Limb (tissue), 2 donors: Measurements from ENCODE around the gene AACS.

ENCODE experiments used
- DNase-seq, 2 donors: peaks; one replicate each; pipeline ENCODE4 v3.0.0-alpha.2; 2016; ENCODE audit errors: extremely low spot score in 2 of 2

Gene AACS

GRCh38 chr12:125149160-125150108 is 84.2 kb downstream of the AACS start:
- no peak for DNase-seq

- DNase-seq: no peak
These were observed 86.0 kb downstream of the AACS start for GRCh38 chr12:125151284-125151683.

GRCh38 chr12:125152463-125152862 is 87.2 kb downstream of the AACS start:
- DNase-seq: no peak

- no peak for DNase-seq
These were observed 90.1 kb downstream of the AACS start for GRCh38 chr12:125155366-125155765.

GRCh38 chr12:125157177-125157576 is 91.9 kb downstream of the AACS start:
- no peak for DNase-seq

GRCh38 chr12:125159702-125160101 is 94.5 kb downstream of the AACS start:
- DNase-seq: no peak

GRCh38 chr12:125160281-125160955 is 95.2 kb downstream of the AACS start:
- DNase-seq: no peak

GRCh38 chr12:125161712-125162022 is 96.4 kb downstream of the AACS start:
- no peak for DNase-seq

GRCh38 chr12:125162489-125163028 is 97.3 kb downstream of the AACS start:
- no peak for DNase-seq

DNA sequence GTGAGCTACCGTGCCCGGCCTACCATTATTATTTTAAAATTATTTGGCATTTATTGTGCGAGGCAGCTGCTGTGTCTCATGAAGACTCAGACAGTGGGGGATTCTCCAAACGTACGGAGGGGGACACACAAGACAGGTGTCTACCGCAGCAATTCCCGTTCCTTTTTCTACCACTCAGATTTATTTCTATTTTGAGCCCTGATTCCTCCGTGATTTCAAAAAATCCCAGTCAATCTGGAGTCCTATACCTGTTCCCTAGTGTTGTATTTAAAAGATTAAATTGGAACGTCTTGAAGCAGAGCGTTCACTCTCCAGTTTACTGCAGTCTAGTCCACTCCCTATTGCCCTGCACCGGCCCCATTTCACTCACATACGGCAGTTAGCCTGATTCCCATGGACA is 97.9 kb downstream of the AACS start:
- no peak for DNase-seq

GRCh38 chr12:125164541-125164940 is 99.3 kb downstream of the AACS start:
- DNase-seq: no peak

- DNase-seq: no peak
These were observed 100.8 kb downstream of the AACS start for GRCh38 chr12:125166041-125166440.

DNA sequence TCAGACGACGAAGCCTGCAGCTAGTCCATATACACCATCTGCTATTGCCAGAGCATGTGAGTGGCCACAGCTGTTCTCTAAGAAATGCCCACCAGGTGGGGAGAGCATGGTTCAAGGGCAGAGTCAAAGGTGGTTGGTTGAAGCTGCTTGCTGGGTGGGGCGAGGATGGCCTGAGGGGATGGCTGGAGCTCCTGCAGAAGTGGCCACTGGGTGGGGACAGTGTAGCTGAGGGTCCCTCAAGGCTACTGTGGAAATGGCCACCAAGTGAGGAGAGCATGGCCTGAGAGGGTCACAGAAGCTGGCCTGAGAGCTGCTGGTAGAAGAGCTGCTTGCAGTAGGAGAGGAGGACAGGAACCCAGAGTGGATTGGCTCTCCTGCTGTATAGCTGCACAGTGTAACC is 102.4 kb downstream of the AACS start:
- no peak for DNase-seq

DNA sequence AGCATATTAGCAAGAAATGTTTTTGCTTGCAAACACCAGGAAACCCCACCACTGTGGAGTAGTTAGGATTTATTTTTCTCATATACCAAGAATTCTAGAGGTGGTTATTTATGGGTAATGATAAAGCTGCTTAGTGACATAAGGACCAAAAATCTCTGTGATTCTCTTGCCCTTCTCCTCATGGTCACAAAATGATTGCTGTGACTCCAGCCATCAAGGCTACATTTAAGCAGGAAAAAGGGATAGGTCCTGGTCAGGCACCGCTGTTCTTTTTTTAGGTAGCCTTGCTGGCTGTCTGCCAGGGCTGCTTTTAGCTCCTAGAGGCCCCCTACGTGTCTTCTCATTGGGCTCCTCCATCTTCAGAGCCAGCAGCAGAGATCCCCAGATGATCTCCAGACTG is 104.2 kb downstream of the AACS start:
- DNase-seq: no peak

GRCh38 chr12:125169870-125170269 is 104.6 kb downstream of the AACS start:
- no peak for DNase-seq

GRCh38 chr12:125171267-125171666 is 106.0 kb downstream of the AACS start:
- DNase-seq: no peak

- DNase-seq: no peak
These were observed 107.1 kb downstream of the AACS start for GRCh38 chr12:125172231-125172850.

DNA sequence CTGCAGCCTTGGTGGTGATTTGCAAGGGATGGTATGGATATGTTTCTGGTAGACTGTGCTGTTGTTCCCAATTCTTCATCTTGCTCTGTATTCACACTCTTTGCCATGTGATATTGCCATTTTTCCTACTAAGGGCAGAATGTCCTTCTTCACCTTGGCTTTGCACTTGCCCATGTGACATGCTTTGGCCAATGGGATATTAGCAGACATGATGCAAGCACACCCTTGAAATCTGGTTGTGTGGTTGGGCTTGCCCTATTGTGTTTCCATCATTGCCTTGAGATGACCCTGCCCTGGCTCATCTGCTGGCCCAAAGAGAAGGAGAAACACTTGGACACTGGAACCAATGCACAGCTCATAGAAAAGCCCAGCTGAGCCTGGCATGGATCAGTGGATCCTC is 110.3 kb downstream of the AACS start:
- no peak for DNase-seq

DNA sequence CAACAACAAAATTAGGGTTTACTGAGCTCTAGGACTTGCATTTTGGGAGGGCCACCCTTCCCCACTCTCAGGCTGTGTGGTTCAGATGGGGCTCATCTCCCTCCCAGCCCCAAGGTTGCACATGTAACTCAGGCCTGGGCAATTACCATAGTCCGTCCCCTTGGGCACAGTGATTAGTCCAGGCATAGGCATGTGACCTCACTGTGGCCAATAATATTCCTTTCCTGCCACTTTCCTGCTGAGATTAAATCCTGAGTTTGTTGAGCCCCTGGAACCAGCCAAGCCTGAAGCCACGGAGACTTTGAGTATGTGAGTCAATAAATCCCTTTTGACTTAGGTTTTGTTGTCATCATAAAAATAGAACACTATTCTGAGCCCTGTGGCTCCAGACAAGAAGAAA is 113.0 kb downstream of the AACS start:
- no peak for DNase-seq

DNA sequence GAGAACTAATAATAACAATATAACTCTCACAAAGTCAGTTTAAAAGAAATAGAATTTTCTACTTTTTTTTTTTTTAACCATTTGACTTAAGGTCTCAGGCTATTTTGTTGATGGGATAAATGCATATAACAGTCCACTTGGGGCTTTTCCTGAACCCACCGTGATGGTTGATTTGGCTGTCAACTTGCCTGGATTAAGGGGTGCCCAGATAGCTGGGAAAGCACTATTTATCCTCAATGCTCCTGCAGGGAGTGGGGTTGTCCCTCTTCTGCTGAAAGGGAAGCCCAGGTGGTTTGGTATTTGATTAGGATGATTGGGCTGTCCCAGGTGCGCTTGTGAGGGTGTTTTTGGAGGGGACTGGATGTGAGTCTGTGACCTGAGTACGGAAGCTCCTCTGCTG is 114.9 kb downstream of the AACS start:
- DNase-seq: no peak

GRCh38 chr12:125181107-125181506 is 115.9 kb downstream of the AACS start:
- DNase-seq: no peak
